Measurements from ENCODE around the gene HEPN1.

The HEPN1 gene

GRCh38 chr11:124918950-124919349, at the start of gene HEPN1:
HEPN1 (plus strand) TSS chr11:124919250.
- TF ChIP-seq CTCF (IDR thresholded peaks at IDR 0.05; ENCODE audit: control extremely low read depth, extremely low read depth, low read depth, missing control alignments) = no peak
- ChIA-PET CTCF (interaction anchor here (1.7 kb wide), 1 partner anchor 43 kb away, joined by 6 read pairs; no protein-coding TSS in a partner anchor), POLR2A (no interaction called here)
- DNase-seq (ENCODE audit: extremely low spot score) = no peak

- CTCF ChIA-PET = interaction anchor here (0.9 kb wide), 1 partner anchor 200 kb away, joined by 3 read pairs; no protein-coding TSS in a partner anchor
- no peak for DNase-seq (ENCODE audit: extremely low spot score)
- no peak for TF ChIP-seq CTCF (IDR thresholded peaks at IDR 0.05; ENCODE audit: control extremely low read depth, extremely low read depth, low read depth, missing control alignments)
- POLR2A ChIA-PET = no interaction called here
These were observed 49.7 kb upstream of the HEPN1 start for GRCh38 chr11:124869331-124869730.

GRCh38 chr11:124869856-124870387, 49.1 kb upstream of the HEPN1 start:
- CTCF ChIA-PET = interaction anchor here (0.9 kb wide), 1 partner anchor 201 kb away, joined by 3 read pairs; no protein-coding TSS in a partner anchor
- POLR2A ChIA-PET = no interaction called here
- no peak for TF ChIP-seq CTCF (IDR thresholded peaks at IDR 0.05; ENCODE audit: control extremely low read depth, extremely low read depth, low read depth, missing control alignments)
- DNase-seq (ENCODE audit: extremely low spot score) = no peak

GRCh38 chr11:124870430-124870829, 48.6 kb upstream of the HEPN1 start:
- POLR2A ChIA-PET = no interaction called here
- DNase-seq (ENCODE audit: extremely low spot score) = no peak
- TF ChIP-seq CTCF (IDR thresholded peaks at IDR 0.05; ENCODE audit: control extremely low read depth, extremely low read depth, low read depth, missing control alignments) = no peak
- CTCF ChIA-PET = interaction anchor here (1.5 kb wide), 1 partner anchor 177 kb away, joined by 3 read pairs; no protein-coding TSS in a partner anchor

GRCh38 chr11:124872280-124872679, 46.8 kb upstream of the HEPN1 start:
- no peak for TF ChIP-seq CTCF (IDR thresholded peaks at IDR 0.05; ENCODE audit: control extremely low read depth, extremely low read depth, low read depth, missing control alignments)
- DNase-seq (ENCODE audit: extremely low spot score) = no peak
- ChIA-PET POLR2A (no interaction called here), CTCF (interaction anchor here (1.3 kb wide), 1 partner anchor 13 kb away, joined by 3 read pairs; no protein-coding TSS in a partner anchor)

GRCh38 chr11:124872741-124873140, 46.3 kb upstream of the HEPN1 start:
- DNase-seq (ENCODE audit: extremely low spot score) = no peak
- no peak for TF ChIP-seq CTCF (IDR thresholded peaks at IDR 0.05; ENCODE audit: control extremely low read depth, extremely low read depth, low read depth, missing control alignments)
- CTCF ChIA-PET = no interaction called here
- POLR2A ChIA-PET = no interaction called here

All from GM10248 (cell line).